Left ventricle myocardium inferior (tissue), 1 donor: ENCODE data around the gene RNMT. TPM values are rescaled to one million over a fixed set of nuclear protein-coding genes. Genes with fewer than 3 reads are reported as not detected.
"Not testable (repeated sequence)": the region's sequence is repeated elsewhere in the genome, so short reads cannot be mapped to it uniquely, and the experiment has no call there.

Experiments used
- DNase-seq: peaks from one replicate; pipeline ENCODE4 v3.0.0-alpha.2; 2020
- H3K27ac ChIP-seq: fragments of 200-600 bp; replicated peaks from 2 replicates; pipeline ENCODE4 v1.8.0; 2021
- H3K27me3 ChIP-seq: fragments of 200-600 bp; 2 replicates; pipeline ENCODE4 v1.8.0; 2021; ENCODE audit warnings: low read depth
- H3K36me3 ChIP-seq: fragments of 200-600 bp; 2 replicates; pipeline ENCODE4 v1.8.0; 2021
- H3K4me1 ChIP-seq: fragments of 200-600 bp; 2 replicates; pipeline ENCODE4 v1.8.0; 2021
- H3K4me3 ChIP-seq: fragments of 200-600 bp; 2 replicates; pipeline ENCODE4 v1.8.0; 2021; ENCODE audit warnings: mild to moderate bottlenecking, moderate library complexity
- H3K9me3 ChIP-seq: fragments of 200-600 bp; replicated peaks from 2 replicates; pipeline ENCODE4 v1.8.0; 2021
- intact Hi-C: fragments of 100-400 bp; cut with micrococcal nuclease; formaldehyde crosslinking; loops from one replicate; pipeline ENCODE4 v1.11.0; 2022
- total RNA-seq: library from RNA; stranded (reverse); fragmentation: NEBNext Ultra II Directional; extraction: Animal tissue kit (Norgen Biotek cat#: 25700); gene quantifications from one replicate; pipeline ENCODE4 v1.2.1, GENCODE V29; 2021
- TF ChIP-seq, protein P1 (sequence below): fragments of 200-600 bp; IDR thresholded peaks from 2 replicates; pipeline ENCODE4 v1.8.0; 2021; ENCODE audit warnings: antibody characterized with exemption, mild to moderate bottlenecking, borderline replicate concordance
- donor health status: DM: no; HTN: yes; CAD: no; lungs with severe emphysema.

RNMT gene
- total RNA-seq, 1 donor from 2014 or later = 24.2 TPM

DNA sequence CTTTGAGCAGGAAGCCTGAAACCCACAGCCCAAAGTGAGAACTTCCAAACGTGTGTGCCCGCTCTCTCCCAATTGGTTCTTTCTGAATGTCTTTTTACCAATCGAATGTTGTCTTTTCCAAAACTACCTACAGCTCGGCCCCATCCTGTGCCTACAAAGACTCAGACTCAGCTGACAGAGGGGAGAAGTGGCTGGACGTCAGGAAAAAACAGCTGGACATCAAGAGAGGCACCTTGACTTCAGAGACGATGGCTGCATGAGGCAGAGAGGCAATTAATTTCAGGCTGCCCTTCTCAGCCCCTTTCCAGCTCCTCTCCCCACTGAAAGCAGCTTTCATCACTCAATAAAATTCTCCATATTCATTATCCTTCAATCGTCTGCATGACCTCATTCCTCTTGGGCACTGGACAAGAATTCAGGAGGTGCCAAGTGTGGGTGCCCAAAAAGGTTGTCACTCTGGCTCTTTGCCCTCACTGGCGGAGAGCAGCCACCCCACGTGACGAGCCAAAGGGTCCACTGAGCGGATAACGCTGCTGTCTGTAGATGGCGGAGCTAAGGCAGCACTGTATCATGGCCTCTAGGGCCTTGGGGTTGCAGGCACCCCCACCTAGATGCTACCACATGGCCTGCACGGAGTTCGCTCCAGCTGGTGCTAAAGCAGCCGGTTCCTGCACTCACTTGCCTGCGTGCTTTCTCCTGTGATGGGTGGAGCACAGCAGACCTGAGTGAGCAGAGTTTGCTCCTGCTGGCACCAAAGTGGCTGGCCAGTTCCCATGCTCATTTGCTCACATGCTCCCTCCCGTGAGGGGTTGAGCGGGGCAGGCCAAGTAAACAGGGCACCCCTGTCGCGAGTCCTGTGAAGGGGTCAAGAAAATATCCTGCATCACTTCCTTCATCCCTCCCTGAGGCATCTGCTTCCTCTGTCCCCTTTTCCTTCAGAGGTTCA, 38.0 kb upstream of the RNMT start:
- Histone ChIP-seq H3K4me3 (peak overlapping the region; percentile 34), H3K36me3 (no peaks in the 10 kb centered on the region), H3K4me1 (peaks cover 61% of the 10 kb centered on the region), H3K27me3 (no peaks in the 10 kb centered on the region), H3K9me3 (no peaks in the 10 kb centered on the region), H3K27ac (peak overlapping the region; percentile 77)
- intact Hi-C loops = no loop called here
- DNase-seq = peak; percentile 60
- TF ChIP-seq, protein P1, sequence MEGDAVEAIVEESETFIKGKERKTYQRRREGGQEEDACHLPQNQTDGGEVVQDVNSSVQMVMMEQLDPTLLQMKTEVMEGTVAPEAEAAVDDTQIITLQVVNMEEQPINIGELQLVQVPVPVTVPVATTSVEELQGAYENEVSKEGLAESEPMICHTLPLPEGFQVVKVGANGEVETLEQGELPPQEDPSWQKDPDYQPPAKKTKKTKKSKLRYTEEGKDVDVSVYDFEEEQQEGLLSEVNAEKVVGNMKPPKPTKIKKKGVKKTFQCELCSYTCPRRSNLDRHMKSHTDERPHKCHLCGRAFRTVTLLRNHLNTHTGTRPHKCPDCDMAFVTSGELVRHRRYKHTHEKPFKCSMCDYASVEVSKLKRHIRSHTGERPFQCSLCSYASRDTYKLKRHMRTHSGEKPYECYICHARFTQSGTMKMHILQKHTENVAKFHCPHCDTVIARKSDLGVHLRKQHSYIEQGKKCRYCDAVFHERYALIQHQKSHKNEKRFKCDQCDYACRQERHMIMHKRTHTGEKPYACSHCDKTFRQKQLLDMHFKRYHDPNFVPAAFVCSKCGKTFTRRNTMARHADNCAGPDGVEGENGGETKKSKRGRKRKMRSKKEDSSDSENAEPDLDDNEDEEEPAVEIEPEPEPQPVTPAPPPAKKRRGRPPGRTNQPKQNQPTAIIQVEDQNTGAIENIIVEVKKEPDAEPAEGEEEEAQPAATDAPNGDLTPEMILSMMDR = no peak

DNA sequence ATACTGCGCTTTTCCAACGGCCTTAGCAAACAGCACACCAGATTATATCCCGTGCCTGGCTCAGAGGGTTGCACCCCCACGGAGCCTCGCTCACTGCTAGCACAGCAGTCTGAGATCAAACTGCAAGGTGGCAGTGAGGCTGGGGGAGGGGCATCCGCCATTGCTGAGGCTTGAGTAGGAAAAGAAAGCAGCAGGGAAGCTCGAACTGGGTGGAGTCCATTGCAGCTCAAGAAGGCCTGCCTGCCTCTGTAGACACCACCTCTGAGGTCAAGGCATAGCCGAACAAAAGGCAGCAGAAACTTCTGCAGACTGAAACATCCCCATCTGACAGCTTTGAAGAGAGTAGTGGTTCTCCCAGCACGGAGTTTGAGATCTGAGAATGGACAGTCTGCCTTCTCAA, 36.4 kb upstream of the RNMT start:
- DNase-seq, H3K9me3 ChIP-seq, H3K4me3 ChIP-seq, H3K27me3 ChIP-seq, intact Hi-C loops, H3K36me3 ChIP-seq, H3K27ac ChIP-seq: not testable (repeated sequence)
- peaks cover 46% of the 10 kb centered on the region for H3K4me1 ChIP-seq

DNA sequence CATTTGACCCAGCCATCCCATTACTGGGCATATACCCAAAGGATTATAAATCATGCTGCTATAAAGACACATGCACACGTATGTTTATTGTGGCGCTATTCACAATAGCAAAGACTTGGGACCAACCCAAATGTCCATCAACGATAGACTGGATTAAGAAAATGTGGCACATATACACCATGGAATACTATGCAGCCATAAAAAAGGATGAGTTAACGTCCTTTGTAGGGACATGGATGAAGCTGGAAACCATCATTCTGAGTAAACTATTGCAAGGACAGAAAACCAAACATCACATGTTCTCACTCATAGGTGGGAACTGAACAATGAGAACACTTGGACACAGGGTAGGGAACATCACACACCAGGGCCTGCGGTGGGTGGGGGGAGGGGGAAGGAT, 31.1 kb upstream of the RNMT start:
- DNase-seq, H3K36me3 ChIP-seq, intact Hi-C loops, H3K4me3 ChIP-seq, H3K4me1 ChIP-seq, H3K27me3 ChIP-seq, H3K27ac ChIP-seq: not testable (repeated sequence)
- peaks cover 24% of the 10 kb centered on the region for H3K9me3 ChIP-seq

DNA sequence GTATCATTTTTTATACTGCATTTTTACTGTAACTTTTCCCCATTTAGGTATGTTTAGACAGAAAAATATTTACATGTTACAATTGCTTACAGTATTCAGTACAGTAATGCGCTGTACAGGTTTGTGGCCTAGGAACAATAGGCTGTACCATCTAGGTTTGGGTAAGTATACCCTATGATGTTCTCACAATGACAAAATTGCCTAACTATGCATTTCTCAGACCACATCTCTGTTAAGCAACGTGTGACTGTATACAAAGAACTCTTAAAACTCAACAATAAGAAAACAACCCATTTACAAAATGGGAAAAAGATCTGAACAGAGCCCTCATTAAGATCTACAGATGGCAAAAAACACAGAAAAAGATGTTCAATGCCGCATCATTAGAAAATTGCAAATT, 29.5 kb upstream of the RNMT start:
- H3K4me1 ChIP-seq = peaks cover 4% of the 10 kb centered on the region
- TF ChIP-seq, protein P1 = no peak
- H3K27ac ChIP-seq = no peak overlapping the region
- no peak overlapping the region for H3K4me3 ChIP-seq
- H3K36me3 ChIP-seq = no peaks in the 10 kb centered on the region
- DNase-seq = no peak
- intact Hi-C loops = no loop called here
- no peaks in the 10 kb centered on the region for H3K27me3 ChIP-seq
- peaks cover 40% of the 10 kb centered on the region for H3K9me3 ChIP-seq

DNA sequence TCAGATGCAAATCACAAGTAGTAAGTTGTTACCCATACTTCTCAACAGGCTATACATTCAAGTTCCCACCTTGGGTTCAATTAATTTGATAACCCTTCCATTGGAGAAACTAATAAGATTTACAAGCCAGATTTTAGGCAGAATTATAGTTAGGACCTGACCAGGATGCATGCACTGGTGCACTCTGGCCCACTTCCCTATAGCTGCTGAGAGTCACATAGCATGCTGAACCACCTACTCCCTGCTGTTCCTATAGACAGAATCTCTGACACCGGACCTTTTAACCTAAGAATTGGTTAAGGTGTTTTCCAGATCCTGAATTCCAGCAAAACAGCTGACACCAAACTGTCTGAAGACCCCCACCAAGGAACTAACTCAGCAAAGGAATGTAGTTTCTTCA, 26.3 kb upstream of the RNMT start:
- intact Hi-C loops = no loop called here
- DNase-seq = no peak
- H3K4me3 ChIP-seq = no peak overlapping the region
- H3K27ac ChIP-seq = no peak overlapping the region
- H3K36me3 ChIP-seq = no peaks in the 10 kb centered on the region
- TF ChIP-seq, protein P1 = no peak
- no peaks in the 10 kb centered on the region for H3K27me3 ChIP-seq
- H3K9me3 ChIP-seq = peaks cover 59% of the 10 kb centered on the region
- peaks cover 4% of the 10 kb centered on the region for H3K4me1 ChIP-seq

DNA sequence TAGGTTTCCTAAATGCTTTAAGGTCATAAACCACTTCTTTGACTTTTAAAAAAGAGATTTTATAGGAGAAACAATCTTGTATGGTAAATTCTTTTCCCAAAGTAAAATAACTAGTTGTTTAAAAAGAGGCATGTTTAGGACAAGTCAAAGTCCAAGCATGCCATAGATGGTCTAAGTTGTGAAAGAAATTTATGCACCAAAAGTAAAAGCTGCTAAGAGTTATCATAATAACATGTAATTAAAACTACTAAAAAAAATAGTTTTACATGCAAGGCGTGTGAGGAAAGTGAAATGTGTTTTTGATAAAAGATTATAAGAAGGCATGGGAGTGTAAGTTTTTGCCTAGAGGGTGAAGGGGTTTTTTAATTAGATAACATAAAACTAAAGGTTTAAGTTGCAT, 22.6 kb upstream of the RNMT start:
- Histone ChIP-seq H3K27me3 (no peaks in the 10 kb centered on the region), H3K4me3 (no peak overlapping the region), H3K9me3 (peaks cover 47% of the 10 kb centered on the region), H3K36me3 (no peaks in the 10 kb centered on the region), H3K4me1 (peaks cover 27% of the 10 kb centered on the region), H3K27ac (no peak overlapping the region)
- no peak for DNase-seq
- intact Hi-C loops = no loop called here
- TF ChIP-seq, protein P1 = no peak
